ENCODE results near the gene DOCK2. TPM values are rescaled to one million over a fixed set of nuclear protein-coding genes. Genes with fewer than 3 reads are reported as not detected.

Gene DOCK2
- total RNA-seq, 1 experiment from 2014 or later: 1.4 TPM

DNA sequence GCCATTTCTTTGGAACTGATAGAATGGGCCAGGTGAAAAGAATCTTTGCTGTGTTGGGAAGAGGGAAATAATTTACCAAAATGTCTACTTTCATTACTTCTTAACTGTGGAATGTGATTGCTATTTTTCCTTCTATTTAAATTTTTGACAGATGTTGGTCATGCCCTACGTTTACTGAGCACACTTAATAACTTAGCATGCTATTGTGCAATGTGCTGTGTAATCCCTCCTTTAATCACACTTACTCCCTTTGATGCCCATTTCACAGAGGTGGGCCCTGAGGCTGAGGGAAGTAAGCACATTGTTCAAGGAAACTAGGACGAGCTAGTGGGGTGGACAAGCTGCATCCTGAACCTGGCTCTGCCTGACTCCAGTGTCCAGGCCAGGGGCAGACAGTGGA lies 391.0 kb downstream of the DOCK2 start:
- TF ChIP-seq, protein P1, sequence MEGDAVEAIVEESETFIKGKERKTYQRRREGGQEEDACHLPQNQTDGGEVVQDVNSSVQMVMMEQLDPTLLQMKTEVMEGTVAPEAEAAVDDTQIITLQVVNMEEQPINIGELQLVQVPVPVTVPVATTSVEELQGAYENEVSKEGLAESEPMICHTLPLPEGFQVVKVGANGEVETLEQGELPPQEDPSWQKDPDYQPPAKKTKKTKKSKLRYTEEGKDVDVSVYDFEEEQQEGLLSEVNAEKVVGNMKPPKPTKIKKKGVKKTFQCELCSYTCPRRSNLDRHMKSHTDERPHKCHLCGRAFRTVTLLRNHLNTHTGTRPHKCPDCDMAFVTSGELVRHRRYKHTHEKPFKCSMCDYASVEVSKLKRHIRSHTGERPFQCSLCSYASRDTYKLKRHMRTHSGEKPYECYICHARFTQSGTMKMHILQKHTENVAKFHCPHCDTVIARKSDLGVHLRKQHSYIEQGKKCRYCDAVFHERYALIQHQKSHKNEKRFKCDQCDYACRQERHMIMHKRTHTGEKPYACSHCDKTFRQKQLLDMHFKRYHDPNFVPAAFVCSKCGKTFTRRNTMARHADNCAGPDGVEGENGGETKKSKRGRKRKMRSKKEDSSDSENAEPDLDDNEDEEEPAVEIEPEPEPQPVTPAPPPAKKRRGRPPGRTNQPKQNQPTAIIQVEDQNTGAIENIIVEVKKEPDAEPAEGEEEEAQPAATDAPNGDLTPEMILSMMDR (IDR thresholded peaks at IDR 0.05): no peak
- TF ChIP-seq, protein P2, sequence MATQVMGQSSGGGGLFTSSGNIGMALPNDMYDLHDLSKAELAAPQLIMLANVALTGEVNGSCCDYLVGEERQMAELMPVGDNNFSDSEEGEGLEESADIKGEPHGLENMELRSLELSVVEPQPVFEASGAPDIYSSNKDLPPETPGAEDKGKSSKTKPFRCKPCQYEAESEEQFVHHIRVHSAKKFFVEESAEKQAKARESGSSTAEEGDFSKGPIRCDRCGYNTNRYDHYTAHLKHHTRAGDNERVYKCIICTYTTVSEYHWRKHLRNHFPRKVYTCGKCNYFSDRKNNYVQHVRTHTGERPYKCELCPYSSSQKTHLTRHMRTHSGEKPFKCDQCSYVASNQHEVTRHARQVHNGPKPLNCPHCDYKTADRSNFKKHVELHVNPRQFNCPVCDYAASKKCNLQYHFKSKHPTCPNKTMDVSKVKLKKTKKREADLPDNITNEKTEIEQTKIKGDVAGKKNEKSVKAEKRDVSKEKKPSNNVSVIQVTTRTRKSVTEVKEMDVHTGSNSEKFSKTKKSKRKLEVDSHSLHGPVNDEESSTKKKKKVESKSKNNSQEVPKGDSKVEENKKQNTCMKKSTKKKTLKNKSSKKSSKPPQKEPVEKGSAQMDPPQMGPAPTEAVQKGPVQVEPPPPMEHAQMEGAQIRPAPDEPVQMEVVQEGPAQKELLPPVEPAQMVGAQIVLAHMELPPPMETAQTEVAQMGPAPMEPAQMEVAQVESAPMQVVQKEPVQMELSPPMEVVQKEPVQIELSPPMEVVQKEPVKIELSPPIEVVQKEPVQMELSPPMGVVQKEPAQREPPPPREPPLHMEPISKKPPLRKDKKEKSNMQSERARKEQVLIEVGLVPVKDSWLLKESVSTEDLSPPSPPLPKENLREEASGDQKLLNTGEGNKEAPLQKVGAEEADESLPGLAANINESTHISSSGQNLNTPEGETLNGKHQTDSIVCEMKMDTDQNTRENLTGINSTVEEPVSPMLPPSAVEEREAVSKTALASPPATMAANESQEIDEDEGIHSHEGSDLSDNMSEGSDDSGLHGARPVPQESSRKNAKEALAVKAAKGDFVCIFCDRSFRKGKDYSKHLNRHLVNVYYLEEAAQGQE (IDR thresholded peaks at IDR 0.05; ENCODE audit: insufficient read depth in 1 of 2, low read depth in 2 of 2, low read length in 1 of 2): no peak
- TF ChIP-seq POLR2AphosphoS5 (IDR thresholded peaks at IDR 0.05; ENCODE audit: low read depth, low read length) (no peak), SIN3A (IDR thresholded peaks at IDR 0.05; ENCODE audit: borderline replicate concordance, insufficient read depth, low read depth, low read length) (no peak), TCF7L2 (IDR thresholded peaks at IDR 0.05; ENCODE audit: low read depth, low read length) (no peak)
- Histone ChIP-seq H3K27ac (ENCODE audit: low read length) (no peak overlapping the region), H3K4me1 (ENCODE audit: control insufficient read depth, insufficient read depth, low read length) (no peaks in the 10 kb centered on the region), H3K27me3 (ENCODE audit: control insufficient read depth, insufficient read depth, low read length) (no peaks in the 10 kb centered on the region), H3K4me3 (ENCODE audit: low read depth in 2 of 2, low read length in 2 of 2) (no peak overlapping the region), H3K9me3 (ENCODE audit: control insufficient read depth, insufficient read depth, low read depth, low read length) (no peaks in the 10 kb centered on the region), H3K36me3 (ENCODE audit: control insufficient read depth, insufficient read depth, low read length) (no peaks in the 10 kb centered on the region)
- DNase-seq (ENCODE audit: low read depth, low spot score): no peak
- ChIA-PET CTCF (no interaction called here), POLR2A (interaction anchor here (0.6 kb wide), 1 partner anchor 80 kb away, joined by 3 read pairs; no protein-coding TSS in a partner anchor)
- in situ Hi-C loops (cut with HindIII; ENCODE audit: low pct_unique_long_range_greater_than_20kb, low sequenced_read_pairs): no loop called here
- no peak for ATAC-seq
- no TSS peak for BruUV-seq (replicated peaks)
- intact Hi-C loops (cut with micrococcal nuclease; ENCODE audit: unreplicated experiment): no loop called here

DNA sequence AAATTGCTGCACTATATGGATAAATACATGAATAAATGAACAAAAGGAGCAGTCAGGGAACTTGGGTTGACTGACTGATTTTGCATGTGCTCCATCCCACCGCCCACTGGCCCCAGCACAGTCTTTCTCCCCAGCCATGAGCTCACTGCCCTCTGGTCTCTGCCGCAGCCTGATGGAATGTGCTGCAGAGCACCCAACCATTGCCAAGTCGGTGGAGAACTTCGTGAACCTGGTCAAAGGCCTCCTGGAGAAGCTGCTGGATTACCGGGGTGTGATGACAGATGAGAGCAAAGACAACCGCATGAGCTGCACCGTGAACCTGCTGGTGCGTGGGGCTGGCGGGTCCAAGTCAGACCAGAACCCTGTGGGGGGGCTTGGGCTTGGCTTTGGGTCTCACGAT lies 397.2 kb downstream of the DOCK2 start:
- intact Hi-C loops (cut with micrococcal nuclease; ENCODE audit: unreplicated experiment): no loop called here
- no peaks in the 10 kb centered on the region for H3K27me3 ChIP-seq (ENCODE audit: control insufficient read depth, insufficient read depth, low read length)
- CTCF ChIA-PET: no interaction called here
- H3K4me3 ChIP-seq (ENCODE audit: low read depth in 2 of 2, low read length in 2 of 2): no peak overlapping the region
- in situ Hi-C loops (cut with HindIII; ENCODE audit: low pct_unique_long_range_greater_than_20kb, low sequenced_read_pairs): no loop called here
- DNase-seq (ENCODE audit: low read depth, low spot score) (no peak), ATAC-seq (no peak)
- POLR2A ChIA-PET: no interaction called here
- no peaks in the 10 kb centered on the region for H3K9me3 ChIP-seq (ENCODE audit: control insufficient read depth, insufficient read depth, low read depth, low read length)
- H3K27ac ChIP-seq (ENCODE audit: low read length): no peak overlapping the region
- no TSS peak for BruUV-seq (replicated peaks)
- TF ChIP-seq, protein P2 (IDR thresholded peaks at IDR 0.05; ENCODE audit: insufficient read depth in 1 of 2, low read depth in 2 of 2, low read length in 1 of 2): no peak
- TF ChIP-seq TCF7L2 (IDR thresholded peaks at IDR 0.05; ENCODE audit: low read depth, low read length) (no peak), POLR2AphosphoS5 (IDR thresholded peaks at IDR 0.05; ENCODE audit: low read depth, low read length) (no peak), SIN3A (IDR thresholded peaks at IDR 0.05; ENCODE audit: borderline replicate concordance, insufficient read depth, low read depth, low read length) (no peak)
- TF ChIP-seq, protein P1 (IDR thresholded peaks at IDR 0.05): no peak
- no peaks in the 10 kb centered on the region for H3K4me1 ChIP-seq (ENCODE audit: control insufficient read depth, insufficient read depth, low read length)
- H3K36me3 ChIP-seq (ENCODE audit: control insufficient read depth, insufficient read depth, low read length): no peaks in the 10 kb centered on the region
